Bronchial epithelial cell (primary cell): Measurements from ENCODE around the gene DNAJC12. TPM values are rescaled to one million over a fixed set of nuclear protein-coding genes. Genes with fewer than 3 reads are reported as not detected.
"Not testable (repeated sequence)": the region's sequence is repeated elsewhere in the genome, so short reads cannot be mapped to it uniquely, and the experiment has no call there.

Experiments
- DNase-seq: peaks from one replicate; pipeline ENCODE4 v3.0.0-alpha.2; 2010; ENCODE audit warnings: low read depth
- FAIRE-seq: peaks from 2 replicates; lab custom pipeline; 2011; peaks lifted over from hg19 to GRCh38; lab: Jason Lieb, UNC
- H3K27me3 ChIP-seq: 2 replicates; pipeline ENCODE4 v1.5.1; 2011; ENCODE audit warnings: low read length; ENCODE audit not compliant: control insufficient read depth, insufficient read depth
- H3K36me3 ChIP-seq: 2 replicates; pipeline ENCODE4 v1.5.1; 2011; ENCODE audit warnings: low read length; ENCODE audit not compliant: control insufficient read depth, insufficient read depth
- H3K4me3 ChIP-seq: 2 replicates; pipeline ENCODE4 v1.5.1; 2011; ENCODE audit warnings: mild to moderate bottlenecking, low read depth, low read length, control low read depth
- total RNA-seq: library from RNA; depleted of rRNA; stranded (reverse); fragments of >200 nt; gene quantifications from 2 replicates; pipeline ENCODE4 v1.2.1, GENCODE V29; 2014
- TF ChIP-seq, protein P1 (sequence below): IDR thresholded peaks from 2 replicates; pipeline ENCODE4 v1.5.1; 2011; ENCODE audit warnings: mild to moderate bottlenecking, moderate library complexity, low read length, control low read depth, inconsistent platforms; ENCODE audit not compliant: insufficient read depth, severe bottlenecking

DNAJC12 gene
- total RNA-seq, 1 donor from 2014 or later: not detected

DNA sequence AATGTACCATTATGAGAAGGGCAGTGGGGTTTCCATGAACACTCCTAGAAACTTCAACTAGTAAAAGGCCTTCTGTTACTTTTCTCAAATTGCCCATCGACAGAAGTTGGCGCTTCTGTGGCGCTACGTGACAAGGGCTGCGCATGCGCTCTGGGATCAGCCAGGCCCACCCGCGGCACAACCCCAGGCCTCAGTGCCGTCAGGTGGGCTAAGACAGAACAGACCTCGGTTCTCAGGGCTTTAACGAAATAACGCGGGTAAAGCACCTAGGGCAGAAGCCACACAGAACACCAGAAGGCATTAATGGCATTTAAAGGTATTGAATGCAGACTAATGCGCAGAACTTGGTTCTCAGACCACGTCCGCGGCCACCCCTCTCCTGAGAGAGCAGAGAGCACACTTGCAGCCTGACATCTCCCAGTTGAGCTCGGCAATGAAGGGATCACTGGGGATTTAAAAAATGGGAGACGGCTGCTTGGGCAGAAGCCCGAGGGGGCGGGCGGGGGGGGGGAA lies 74.4 kb downstream of the DNAJC12 start:
- no peak for FAIRE-seq
- TF ChIP-seq, protein P1, sequence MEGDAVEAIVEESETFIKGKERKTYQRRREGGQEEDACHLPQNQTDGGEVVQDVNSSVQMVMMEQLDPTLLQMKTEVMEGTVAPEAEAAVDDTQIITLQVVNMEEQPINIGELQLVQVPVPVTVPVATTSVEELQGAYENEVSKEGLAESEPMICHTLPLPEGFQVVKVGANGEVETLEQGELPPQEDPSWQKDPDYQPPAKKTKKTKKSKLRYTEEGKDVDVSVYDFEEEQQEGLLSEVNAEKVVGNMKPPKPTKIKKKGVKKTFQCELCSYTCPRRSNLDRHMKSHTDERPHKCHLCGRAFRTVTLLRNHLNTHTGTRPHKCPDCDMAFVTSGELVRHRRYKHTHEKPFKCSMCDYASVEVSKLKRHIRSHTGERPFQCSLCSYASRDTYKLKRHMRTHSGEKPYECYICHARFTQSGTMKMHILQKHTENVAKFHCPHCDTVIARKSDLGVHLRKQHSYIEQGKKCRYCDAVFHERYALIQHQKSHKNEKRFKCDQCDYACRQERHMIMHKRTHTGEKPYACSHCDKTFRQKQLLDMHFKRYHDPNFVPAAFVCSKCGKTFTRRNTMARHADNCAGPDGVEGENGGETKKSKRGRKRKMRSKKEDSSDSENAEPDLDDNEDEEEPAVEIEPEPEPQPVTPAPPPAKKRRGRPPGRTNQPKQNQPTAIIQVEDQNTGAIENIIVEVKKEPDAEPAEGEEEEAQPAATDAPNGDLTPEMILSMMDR: no peak
- peak; percentile 47 for DNase-seq

DNA sequence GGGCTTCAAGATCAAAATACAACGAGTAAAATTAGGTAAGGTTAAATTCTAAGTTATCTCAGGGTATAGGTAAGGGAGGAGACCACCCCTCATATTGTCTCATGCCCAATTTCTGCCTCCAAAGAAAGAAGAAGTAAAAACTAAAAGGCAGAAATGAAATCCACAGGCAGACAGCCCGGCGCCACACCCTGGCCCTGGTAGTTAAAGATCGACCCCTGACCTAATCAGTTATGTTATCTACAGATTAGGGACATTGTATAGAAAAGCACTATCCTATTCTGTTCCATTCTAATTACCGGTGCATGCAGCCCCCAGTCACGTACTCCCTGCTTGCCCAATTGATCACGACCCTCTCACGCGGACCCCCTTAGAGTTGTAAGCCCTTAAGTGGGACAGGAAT lies 75.4 kb downstream of the DNAJC12 start:
- not testable (repeated sequence) for H3K36me3 ChIP-seq, H3K27me3 ChIP-seq, FAIRE-seq, DNase-seq, H3K4me3 ChIP-seq

More for the DNA sequence above, 74.4 kb downstream of the DNAJC12 start:
- Histone ChIP-seq H3K4me3 (peak overlapping the region; percentile 55), H3K36me3 (no peaks in the 10 kb centered on the region), H3K27me3 (no peaks in the 10 kb centered on the region)

DNA sequence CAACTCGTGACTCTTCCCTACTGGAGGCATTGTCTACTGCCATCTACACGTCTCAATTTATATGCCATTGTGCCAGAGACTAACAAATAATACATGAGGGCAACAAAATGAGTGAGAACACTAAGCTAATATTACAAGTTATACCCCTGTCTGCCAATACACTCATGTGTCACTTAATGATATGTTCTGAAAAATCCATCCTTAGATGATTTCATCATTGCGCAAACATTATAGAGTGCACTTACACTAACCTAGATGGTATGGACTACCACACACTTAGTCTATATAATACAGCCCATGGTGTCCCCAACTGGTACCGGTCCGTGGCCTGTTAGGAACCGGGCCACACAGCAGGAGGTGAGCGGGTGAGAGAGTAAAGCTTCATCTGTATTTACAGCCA lies 77.7 kb downstream of the DNAJC12 start:
- H3K27me3 ChIP-seq: no peaks in the 10 kb centered on the region
- TF ChIP-seq, protein P1: no peak
- DNase-seq (no peak), FAIRE-seq (no peak)
- H3K4me3 ChIP-seq: no peak overlapping the region
- no peaks in the 10 kb centered on the region for H3K36me3 ChIP-seq

Other genes starting within 250 kb of the DNAJC12 start
- gene CTNNA3, start 142.0 kb downstream of the DNAJC12 start, total RNA-seq: under 0.01 TPM in 1 of 2 replicates, not detected in the other
- gene SIRT1, start 46.5 kb upstream of the DNAJC12 start, total RNA-seq: 9.9 and 10.8 TPM in 2 replicates
- 34.6 and 37.9 TPM in 2 replicates for gene HERC4, start 237.1 kb upstream of the DNAJC12 start, total RNA-seq